Esophagus muscularis mucosa (tissue), 3 donors: Measurements from ENCODE around the gene LGALSL.

Experiments
- EP300 ChIP-seq: sonication (generic); formaldehyde crosslinking; IDR thresholded peaks from one replicate; pipeline ENCODE4 v1.6.1; 2017; ENCODE audit warnings: antibody characterized with exemption
- POLR2AphosphoS5 ChIP-seq, 2 donors: sonication (generic); formaldehyde crosslinking; IDR thresholded peaks; one replicate each; pipeline ENCODE4 v1.6.1; 2017; ENCODE audit warnings: antibody characterized with exemption in 2 of 2

DNA sequence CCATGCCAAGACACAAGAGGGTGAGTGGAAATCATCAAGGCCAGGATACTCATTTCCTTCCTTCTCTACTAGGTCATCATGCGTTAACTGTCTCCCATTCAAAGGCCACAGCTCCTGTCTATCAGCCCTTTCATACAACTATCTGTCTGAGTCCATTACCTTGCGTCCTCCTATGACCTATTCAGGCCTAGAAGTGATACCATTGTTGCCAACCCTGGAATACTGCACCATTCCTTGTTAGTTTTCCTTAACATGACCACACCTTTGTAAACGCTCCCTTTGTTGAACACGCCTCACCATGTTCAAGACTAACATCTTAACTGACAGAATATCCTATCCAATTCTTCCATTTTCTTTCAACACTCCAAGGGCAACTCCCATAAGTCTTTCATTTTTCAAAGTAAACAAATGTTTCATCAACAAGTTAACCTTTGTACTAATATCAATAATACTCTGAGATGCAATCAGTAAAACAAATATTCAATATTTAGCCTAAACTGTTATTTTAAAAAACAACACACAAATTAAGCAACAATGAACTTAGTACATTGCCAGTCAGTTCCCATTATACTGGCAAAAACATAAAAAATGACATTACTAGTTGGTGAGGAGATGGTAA is 19.8 kb upstream of the LGALSL start:
- TF ChIP-seq POLR2AphosphoS5 (IDR thresholded peaks at IDR 0.05) (no peak), EP300 (no peak)
